Stimulated activated CD4-positive, alpha-beta T cell treated with anti-CD3 and anti-CD28 coated beads, Interleukin-15, amount 100 ng/mL, for 24 hours (primary cell): ENCODE results near the gene VAV2.
"Not testable (repeated sequence)": the region's sequence is repeated elsewhere in the genome, so short reads cannot be mapped to it uniquely, and the experiment has no call there.

Experiments
- DNase-seq: peaks from one replicate; pipeline ENCODE4 v3.0.0-alpha.2; 2020

VAV2 gene

DNA sequence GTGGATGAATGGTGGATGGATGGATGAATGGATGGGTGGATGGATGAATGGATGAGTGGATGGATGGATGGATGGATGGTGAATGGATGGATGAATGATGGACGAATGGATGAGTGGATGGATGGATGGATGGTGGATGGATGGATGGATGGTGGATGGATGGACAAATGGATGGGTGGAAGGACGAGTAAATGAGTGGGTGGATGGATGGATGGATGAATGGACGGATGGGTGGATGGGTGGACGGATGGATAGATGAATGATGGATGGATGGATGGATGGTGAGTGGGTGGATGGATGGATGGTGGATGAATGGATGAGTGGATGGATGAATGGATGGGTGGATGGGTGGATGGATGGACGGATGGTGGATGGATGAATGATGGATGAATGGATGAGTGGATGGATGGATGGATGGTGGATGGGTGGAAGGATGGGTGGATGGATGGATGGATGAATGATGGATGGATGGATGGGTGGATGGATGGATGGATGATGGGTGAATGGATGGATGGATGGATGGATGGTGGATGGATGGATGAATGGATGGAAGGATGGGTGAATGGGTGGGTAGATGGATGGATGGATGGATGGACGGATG is 58.6 kb downstream of the VAV2 start:
- no peak for DNase-seq

GRCh38 chr9:133932633-133933032 is 59.5 kb downstream of the VAV2 start:
- DNase-seq, result no peak

- DNase-seq, result no peak
Measured at GRCh38 chr9:133932181-133932580, 59.9 kb downstream of the VAV2 start.

- DNase-seq, result no peak
Measured at GRCh38 chr9:133930682-133931485, 61.2 kb downstream of the VAV2 start.

- DNase-seq, result no peak
Measured at GRCh38 chr9:133930046-133930681, 62.0 kb downstream of the VAV2 start.

- no peak for DNase-seq
Measured at GRCh38 chr9:133929599-133929998, 62.5 kb downstream of the VAV2 start.

DNA sequence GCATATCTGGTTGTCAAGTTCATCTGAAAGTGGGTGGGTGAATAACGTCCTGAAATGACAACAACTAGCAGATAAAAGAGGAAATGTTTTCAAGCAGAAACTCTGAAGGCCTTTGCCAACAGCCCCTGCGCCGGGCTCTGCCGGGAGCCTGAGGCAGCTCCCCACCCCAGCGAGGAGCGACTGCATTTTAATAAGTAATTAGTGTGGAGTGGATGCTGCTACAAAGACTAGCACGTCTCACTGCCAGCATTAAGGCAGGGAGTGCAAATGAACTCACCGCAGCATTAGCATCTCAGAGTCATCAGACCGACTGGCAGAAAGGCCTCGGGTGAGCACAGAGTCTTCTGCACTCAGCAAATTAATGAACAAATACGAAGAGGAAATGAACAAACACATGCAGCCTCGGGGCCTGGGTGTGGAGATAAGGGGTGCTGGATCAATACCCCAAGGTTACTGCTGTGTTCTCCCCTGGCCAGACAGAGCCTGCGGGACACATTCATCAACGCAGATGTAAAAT is 63.8 kb downstream of the VAV2 start:
- no peak for DNase-seq

DNA sequence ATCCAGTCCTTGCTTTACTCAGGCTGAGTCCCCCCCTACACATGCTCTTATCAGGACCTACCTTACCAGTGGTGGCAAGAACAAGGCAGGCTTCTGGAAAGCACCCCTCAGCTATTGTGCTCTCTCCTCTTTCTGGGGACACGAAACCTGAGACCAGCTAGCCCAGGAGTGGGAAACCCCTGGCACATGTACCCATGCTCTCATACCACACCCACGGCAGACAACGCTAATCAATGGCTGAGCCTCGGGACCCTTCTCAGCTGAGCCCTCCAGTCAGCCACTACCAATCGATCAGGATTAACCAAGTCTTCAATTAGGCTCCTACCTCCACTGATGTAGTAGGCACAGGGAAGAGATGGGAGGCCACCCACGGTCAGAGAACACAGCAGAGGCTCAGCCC is 65.1 kb downstream of the VAV2 start:
- no peak for DNase-seq

DNA sequence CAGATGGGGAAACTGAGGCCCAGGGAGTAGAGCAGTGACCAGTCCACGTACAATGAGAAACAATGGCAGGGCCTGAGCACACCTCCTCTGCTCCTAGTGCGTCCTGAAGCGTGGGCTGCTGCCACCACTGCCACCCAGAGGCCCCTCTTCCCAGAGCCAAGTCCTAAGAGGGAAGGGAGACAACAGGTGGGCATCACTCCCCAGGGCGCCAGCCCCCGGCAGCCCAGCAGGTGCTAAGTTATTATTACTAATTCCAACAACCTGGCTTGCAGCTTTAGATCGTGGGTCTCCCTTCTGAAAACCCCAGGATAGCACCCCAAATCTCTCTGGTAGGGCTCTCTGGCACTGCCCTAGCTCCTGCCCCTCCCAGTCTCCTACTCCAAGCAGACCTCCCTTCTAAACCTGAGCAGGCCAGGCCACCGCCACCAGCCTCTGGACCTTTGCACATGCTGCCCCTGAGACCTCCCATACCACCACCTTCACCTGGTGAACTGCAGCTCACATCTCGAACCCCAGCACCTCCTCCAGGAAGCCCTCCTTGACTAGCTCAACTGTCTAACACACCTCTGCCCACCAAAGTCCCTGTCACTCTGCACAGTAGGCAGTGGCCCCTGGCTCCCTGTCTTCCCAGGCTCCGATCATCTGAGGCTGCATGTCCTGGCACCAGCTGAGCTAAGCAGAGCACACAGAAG is 65.8 kb downstream of the VAV2 start:
- DNase-seq, result no peak

DNA sequence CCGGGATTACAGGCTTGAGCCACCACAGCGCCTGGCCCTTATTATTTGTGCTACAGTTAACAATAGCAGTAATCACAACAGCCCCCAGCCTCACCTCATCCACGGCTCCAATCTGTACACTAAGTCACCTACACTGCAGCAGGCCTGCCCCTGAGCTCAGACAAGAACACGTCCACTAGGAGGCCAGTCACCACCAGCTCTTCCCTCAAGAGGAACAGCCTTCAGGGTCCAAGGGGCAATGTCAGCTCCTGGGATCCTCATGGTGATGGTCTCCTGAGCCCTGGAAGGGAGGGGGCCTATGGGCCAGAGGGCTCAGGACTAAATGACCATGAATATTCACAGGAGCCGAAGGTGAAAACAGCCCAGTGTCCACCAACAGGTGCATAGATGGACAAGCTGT is 67.7 kb downstream of the VAV2 start:
- DNase-seq, result no peak

DNA sequence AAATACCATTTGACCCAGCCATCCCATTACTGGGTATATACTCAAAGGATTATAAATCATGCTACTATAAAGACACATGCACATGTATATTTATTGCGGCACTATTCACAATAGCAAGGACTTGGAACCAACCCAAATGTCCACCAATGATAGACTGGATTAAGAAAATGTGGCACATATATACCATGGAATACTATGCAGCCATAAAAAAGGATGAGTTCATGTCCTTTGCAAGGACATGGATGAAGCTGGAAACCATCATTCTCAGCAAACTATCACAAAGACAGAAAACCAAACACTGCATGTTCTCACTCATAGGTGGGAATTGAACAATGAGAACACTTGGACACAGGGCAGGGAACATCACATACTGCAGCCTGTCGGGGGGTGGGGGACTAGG is 68.5 kb downstream of the VAV2 start:
- DNase-seq, result not testable (repeated sequence)

DNA sequence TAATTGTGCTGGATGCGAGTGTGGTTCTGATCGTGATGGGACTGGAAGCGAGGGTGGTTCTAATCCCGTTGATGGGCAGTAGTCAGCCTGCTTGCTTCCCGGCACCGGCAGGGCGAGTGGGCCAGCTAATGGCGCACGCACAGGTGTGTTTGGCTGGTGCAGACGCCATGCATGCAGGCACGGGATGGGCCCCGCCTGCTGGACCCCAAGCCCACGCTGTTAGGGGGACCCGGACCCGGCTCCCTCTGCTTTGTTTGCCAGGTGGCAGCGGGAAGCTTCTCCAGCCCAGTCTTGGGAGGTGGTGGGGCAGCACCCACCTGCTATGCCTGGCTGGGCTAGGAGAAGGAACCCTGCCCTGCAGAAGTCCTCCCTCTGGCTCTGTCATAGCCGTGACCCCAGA is 70.3 kb downstream of the VAV2 start:
- DNase-seq, result no peak

- no peak for DNase-seq
Measured at GRCh38 chr9:133920471-133920870, 71.7 kb downstream of the VAV2 start.

DNA sequence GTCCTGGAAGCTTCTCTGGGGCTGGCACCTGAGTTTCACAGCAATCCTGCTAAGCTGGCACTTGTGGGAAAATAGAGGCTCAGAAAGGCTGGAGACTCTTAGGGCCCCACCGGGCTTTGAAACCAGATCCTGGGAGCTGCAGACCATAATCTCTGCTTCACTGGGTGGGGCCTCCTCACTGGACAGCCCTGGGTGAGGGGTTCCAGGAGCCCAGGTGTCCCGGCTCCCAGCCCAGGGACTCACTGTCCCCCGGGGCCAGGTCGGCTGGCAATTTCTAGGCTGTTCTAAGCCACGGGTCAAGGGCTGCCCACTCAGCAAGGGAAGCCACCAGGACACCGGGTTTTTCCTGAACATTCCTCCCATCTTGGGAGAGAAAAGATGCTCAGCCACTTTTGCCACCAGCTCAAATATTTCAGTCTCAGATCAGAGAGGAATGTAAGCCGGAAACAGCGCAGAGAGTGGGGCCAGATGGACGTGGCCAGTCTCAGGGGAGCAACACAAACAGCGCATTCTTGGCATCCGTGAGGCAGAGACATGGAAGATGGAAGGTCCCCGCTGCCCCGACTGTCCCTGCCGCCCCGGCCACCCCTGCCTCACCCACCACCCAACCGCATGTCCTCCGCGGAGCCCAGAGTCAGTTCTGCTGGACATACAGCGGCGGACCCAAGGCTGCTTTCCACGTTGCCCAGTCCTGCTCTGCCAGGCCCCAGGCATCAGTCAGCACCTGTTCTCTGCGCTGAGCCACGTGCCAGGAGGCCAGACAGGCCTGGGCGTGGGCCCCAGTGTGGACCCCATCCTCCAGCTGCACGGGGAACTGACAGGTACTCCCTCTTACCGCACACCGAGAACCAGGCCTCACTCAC is 72.6 kb downstream of the VAV2 start:
- DNase-seq, result no peak

DNA sequence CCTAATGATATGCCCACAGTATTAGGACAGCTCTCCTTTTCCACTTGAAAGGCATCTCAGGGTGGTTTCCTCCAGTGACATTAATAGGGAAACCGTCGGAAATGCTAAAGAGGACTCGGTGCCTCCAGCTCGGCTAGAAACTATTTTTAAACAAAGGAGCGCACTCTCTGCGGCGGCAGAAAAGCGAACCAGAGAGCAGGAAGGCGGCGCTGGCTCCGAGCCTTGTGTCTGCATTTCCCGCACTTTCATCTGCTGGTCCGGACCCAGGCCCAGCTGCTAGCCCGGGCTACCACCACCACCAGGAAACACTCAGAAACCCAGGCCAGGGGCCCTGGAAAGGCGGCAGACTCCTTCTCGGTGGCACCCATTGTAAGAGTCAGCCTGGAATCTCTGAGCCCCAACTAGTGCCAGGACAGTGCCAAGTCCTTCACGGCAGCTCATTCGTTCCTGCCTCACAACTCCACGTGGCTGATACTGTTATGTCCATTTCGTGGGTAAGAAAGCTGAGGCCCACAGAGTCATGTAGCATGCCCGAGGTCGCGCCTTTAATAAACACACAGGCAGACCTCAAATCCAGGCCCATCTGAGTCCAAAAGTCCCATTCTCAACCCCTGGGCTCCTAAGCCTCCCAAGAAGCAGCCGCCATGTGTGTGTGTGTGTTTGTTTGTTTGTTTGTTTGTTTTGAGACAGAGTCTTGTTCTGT is 73.9 kb downstream of the VAV2 start:
- no peak for DNase-seq

DNA sequence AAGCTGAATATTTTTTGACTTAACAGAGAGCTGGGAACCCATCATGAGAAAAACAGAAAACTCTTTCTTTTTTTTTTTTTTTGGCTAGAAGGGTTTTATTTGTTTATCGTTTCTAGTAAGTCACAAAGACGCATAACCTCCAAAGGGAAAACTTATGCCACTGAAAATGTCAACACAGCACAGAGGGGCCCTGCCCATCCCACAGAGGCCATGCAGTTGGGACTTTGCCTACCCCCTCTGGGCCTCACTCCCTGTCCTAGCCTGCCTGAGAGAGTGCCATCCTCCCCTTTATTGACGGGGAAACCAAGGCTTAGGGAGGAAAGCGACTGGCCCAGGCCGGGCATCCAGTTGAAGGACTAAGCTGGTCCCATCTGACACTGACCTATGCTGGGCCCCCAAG is 74.7 kb downstream of the VAV2 start:
- DNase-seq, result no peak

- DNase-seq, result no peak
Measured at GRCh38 chr9:133916159-133916541, 76.0 kb downstream of the VAV2 start.

DNA sequence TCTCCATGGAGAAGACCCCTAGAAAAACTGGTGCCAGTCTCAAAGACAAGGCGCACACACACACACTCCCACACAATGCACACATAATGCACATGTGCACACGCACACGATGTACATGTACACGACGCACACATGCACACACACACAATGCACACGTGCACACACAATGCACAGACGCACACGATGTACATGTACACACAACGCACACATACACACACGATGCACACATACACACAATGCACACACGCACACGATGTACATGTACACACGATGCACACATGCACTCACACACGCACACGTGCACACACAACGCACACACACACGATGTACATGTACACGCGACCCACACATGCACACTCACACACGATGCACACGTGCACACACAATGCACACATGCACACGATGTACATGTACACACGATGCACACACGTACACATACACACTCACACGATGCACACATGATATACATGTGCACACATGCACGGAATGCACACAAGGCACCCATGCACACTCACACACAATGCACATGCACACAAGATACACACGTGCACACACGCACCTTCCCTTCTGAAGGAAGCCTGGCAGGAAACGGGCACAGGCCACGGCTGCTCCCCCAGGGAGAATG is 76.5 kb downstream of the VAV2 start:
- DNase-seq, result no peak

DNA sequence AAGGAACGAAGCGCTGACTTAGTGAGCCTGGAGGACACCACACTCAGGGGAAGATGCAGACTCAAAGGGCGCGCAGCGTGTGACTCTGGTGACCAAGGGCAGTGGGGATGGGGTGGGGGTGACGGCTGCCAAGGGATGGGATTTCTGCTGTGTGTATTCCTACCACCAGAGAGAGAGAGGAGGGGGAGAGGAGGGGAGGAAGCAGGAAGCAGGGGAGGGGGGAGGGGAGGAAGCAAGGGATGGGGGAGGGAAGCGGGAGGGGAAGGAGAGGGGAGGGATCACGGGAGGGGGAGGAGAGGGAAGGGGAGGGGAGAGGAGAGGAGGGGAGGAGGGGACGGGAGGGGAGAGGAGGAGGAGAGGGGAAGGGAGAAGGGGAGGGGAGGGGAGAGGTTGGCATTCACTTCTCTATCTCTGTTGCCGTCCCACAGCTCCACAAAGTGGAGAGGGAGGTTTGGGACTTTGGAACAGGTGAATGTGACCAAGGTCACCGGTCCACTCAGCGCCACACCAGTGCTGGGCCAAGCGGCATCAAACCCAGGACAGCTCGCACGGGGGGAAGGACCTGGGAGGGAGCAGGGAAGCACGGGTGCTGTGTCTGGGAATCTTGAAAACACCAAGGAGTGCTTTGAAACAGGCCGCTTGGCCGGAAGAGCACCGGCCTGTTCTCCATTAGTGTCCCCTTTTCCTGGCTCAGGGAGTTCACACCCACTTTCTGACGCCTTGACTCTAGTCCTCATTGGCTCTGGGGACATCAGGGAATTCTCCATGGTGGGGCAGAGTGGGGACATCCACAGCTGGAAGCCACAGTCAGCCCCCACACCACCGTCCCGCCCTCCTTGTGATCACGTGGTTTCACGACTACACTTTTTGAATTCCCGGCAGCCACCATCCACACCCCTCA is 77.4 kb downstream of the VAV2 start:
- no peak for DNase-seq
